H1 (cell line): ENCODE results near the gene FGF21. TPM values are rescaled to one million over a fixed set of nuclear protein-coding genes. Genes with fewer than 3 reads are reported as not detected.

ENCODE experiments used
- CEBPB ChIP-seq: IDR thresholded peaks from 2 replicates; pipeline ENCODE4 v1.6.1; 2012; ENCODE audit warnings: low read depth, low read length
- EZH2 ChIP-seq: fragments of 200-600 bp; sonication (generic); IDR thresholded peaks from 2 replicates; pipeline ENCODE4 v1.7.1; 2012; ENCODE audit warnings: low read depth, mild to moderate bottlenecking, moderate library complexity, low read length, inconsistent platforms; ENCODE audit not compliant: severe bottlenecking
- KDM4A ChIP-seq: IDR thresholded peaks from one replicate; pipeline ENCODE4 v1.7.1; 2012; ENCODE audit warnings: low read depth, mild to moderate bottlenecking, moderate library complexity, low read length, inconsistent platforms; ENCODE audit not compliant: severe bottlenecking
- polyA plus RNA-seq, 7 experiments: library from polyadenylated mRNA; depleted of rRNA in 3 of 7; stranded (reverse) in 5 of 7; unstranded in 2 of 7; fragments of >200 nt in 5 of 7; fragments of 200-250 nt in 2 of 7; gene quantifications; 1 replicate in 5 of 7; 2 replicates in 1 of 7; 4 replicates in 1 of 7; pipeline versions ENCODE4 v1.2.1 to v1.2.3, GENCODE V29; 2011 to 2013; ENCODE audit warnings: missing spikeins in 2 of 7, mixed read lengths in 2 of 7
- total RNA-seq: library from RNA; stranded (reverse); fragmentation: NEBNext Ultra II Directional; extraction: Animal tissue kit (Norgen Biotek cat#: 25700); gene quantifications from 2 replicates; pipeline ENCODE4 v1.2.1, GENCODE V29; 2021
- TF ChIP-seq, protein P1 (sequence below): fragments of 300-600 bp; sonication (generic); IDR thresholded peaks from 2 replicates; pipeline ENCODE4 v1.7.1; 2012; ENCODE audit warnings: low read length, moderate library complexity, mild to moderate bottlenecking, inconsistent platforms; ENCODE audit not compliant: insufficient replicate concordance

The FGF21 gene
- total and polyA plus RNA-seq, 2 of the 8 experiments (the other 6 are each of a cell fraction or from before 2014, with no cell fraction given), result 0.48 to 0.80 TPM

DNA sequence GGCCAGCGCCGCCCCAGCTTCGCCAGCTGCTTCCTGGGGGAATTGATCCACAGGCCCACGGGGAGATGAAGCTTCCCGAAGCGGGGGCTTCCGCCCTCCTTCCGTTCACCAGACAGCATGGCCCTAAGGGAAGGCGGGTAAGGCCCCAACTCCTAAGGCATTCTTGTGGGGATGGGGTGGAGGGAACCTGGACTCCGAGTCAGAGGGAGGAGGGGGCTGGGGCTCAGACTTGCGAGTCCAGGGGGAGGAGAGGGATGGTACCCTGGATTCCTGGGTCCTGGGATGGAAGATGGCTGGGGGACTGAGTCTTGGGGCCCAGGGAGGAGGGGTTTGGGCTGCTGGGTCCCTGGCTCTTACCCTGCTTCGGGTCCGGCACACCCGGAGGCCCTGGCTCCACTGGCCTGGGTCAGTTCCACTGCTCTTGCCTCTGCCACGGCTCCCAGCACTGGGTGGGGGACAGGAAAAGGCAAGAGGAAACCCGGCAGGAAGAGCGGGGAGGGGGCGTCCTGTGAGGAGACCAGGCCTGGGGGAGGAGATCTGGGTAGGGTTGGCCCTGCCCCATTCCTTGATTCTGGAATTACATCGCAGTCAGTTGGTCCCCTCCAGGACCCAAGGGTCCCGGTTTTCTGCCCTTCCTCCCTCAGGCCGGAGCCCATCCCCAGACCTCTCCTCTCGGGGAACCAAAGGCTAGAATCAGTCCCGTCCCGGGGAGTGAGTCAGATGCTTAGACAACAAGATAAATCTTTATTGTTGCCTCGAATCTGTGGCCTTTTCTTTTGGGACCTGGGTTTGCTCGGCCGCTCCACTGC lies 15.0 kb upstream of the FGF21 start, which contains the start of gene RASIP1 (continued):
- TF ChIP-seq, protein P1, sequence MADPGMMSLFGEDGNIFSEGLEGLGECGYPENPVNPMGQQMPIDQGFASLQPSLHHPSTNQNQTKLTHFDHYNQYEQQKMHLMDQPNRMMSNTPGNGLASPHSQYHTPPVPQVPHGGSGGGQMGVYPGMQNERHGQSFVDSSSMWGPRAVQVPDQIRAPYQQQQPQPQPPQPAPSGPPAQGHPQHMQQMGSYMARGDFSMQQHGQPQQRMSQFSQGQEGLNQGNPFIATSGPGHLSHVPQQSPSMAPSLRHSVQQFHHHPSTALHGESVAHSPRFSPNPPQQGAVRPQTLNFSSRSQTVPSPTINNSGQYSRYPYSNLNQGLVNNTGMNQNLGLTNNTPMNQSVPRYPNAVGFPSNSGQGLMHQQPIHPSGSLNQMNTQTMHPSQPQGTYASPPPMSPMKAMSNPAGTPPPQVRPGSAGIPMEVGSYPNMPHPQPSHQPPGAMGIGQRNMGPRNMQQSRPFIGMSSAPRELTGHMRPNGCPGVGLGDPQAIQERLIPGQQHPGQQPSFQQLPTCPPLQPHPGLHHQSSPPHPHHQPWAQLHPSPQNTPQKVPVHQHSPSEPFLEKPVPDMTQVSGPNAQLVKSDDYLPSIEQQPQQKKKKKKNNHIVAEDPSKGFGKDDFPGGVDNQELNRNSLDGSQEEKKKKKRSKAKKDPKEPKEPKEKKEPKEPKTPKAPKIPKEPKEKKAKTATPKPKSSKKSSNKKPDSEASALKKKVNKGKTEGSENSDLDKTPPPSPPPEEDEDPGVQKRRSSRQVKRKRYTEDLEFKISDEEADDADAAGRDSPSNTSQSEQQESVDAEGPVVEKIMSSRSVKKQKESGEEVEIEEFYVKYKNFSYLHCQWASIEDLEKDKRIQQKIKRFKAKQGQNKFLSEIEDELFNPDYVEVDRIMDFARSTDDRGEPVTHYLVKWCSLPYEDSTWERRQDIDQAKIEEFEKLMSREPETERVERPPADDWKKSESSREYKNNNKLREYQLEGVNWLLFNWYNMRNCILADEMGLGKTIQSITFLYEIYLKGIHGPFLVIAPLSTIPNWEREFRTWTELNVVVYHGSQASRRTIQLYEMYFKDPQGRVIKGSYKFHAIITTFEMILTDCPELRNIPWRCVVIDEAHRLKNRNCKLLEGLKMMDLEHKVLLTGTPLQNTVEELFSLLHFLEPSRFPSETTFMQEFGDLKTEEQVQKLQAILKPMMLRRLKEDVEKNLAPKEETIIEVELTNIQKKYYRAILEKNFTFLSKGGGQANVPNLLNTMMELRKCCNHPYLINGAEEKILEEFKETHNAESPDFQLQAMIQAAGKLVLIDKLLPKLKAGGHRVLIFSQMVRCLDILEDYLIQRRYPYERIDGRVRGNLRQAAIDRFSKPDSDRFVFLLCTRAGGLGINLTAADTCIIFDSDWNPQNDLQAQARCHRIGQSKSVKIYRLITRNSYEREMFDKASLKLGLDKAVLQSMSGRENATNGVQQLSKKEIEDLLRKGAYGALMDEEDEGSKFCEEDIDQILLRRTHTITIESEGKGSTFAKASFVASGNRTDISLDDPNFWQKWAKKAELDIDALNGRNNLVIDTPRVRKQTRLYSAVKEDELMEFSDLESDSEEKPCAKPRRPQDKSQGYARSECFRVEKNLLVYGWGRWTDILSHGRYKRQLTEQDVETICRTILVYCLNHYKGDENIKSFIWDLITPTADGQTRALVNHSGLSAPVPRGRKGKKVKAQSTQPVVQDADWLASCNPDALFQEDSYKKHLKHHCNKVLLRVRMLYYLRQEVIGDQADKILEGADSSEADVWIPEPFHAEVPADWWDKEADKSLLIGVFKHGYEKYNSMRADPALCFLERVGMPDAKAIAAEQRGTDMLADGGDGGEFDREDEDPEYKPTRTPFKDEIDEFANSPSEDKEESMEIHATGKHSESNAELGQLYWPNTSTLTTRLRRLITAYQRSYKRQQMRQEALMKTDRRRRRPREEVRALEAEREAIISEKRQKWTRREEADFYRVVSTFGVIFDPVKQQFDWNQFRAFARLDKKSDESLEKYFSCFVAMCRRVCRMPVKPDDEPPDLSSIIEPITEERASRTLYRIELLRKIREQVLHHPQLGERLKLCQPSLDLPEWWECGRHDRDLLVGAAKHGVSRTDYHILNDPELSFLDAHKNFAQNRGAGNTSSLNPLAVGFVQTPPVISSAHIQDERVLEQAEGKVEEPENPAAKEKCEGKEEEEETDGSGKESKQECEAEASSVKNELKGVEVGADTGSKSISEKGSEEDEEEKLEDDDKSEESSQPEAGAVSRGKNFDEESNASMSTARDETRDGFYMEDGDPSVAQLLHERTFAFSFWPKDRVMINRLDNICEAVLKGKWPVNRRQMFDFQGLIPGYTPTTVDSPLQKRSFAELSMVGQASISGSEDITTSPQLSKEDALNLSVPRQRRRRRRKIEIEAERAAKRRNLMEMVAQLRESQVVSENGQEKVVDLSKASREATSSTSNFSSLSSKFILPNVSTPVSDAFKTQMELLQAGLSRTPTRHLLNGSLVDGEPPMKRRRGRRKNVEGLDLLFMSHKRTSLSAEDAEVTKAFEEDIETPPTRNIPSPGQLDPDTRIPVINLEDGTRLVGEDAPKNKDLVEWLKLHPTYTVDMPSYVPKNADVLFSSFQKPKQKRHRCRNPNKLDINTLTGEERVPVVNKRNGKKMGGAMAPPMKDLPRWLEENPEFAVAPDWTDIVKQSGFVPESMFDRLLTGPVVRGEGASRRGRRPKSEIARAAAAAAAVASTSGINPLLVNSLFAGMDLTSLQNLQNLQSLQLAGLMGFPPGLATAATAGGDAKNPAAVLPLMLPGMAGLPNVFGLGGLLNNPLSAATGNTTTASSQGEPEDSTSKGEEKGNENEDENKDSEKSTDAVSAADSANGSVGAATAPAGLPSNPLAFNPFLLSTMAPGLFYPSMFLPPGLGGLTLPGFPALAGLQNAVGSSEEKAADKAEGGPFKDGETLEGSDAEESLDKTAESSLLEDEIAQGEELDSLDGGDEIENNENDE, result no peak
- TF ChIP-seq KDM4A (peak; percentile 4), CEBPB (no peak), EZH2 (no peak)
- TF ChIP-seq, all 59 proteins: peak for 1
